ENCODE data around the gene SPAG4.

SPAG4 gene, protein sequence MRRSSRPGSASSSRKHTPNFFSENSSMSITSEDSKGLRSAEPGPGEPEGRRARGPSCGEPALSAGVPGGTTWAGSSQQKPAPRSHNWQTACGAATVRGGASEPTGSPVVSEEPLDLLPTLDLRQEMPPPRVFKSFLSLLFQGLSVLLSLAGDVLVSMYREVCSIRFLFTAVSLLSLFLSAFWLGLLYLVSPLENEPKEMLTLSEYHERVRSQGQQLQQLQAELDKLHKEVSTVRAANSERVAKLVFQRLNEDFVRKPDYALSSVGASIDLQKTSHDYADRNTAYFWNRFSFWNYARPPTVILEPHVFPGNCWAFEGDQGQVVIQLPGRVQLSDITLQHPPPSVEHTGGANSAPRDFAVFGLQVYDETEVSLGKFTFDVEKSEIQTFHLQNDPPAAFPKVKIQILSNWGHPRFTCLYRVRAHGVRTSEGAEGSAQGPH

DNA sequence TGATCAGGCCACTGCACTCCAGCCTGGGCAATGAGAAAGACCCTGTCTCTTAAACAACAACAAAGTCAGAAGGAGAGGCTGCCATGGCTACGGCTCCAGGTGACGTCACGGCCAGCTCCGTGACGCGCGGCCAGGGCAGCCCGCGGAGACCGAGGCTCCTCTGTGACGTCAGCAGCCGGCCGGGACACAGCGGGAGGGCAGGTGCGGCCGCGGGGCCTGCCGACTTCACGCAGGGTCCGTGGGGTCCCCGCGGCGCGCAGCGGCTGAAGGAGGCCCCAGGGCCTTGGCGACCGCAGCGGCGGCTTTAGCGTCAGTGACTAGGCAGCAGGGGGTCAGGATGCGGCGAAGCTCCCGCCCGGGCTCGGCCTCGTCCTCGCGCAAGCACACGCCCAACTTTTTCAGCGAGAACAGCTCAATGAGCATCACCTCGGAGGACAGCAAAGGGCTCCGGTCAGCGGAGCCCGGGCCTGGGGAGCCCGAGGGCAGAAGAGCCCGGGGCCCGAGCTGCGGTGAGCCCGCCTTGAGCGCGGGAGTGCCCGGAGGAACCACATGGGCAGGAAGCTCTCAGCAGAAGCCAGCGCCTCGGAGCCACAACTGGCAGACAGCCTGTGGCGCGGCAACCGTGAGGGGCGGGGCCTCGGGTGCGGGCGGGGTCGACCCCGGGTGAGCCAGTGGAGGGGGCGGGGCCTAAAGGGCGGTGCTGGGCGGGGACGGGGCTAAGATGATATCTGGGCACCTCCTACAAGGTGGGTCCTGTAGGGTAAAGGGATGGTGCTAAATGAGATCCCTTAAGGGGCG, at the start of gene SPAG4:
Gene SPAG4, plus strand, starts transcription at position 163 of the 798 bp plus-strand sequence. Its CDS starts 175 bp downstream, at position 338.
- peak; percentile 97 for FAIRE-seq

DNA sequence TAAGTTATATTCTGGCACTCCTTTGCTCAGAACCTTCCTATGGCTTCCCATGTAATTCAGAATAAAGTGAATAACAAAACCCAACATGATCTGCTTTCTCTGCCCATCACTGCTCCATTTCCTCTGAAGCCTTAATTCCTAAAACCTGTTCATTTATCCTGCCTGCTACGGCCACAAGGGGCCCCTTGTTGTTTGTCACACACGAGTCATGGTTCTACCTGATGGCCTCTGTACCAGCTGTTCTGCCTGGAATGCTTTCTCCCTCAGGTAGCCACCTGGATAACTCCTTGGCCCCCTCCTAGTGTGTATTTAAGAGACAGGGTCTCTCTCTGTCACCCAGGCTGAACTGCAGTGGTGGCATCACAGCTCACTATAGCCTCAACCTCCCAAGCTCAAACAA, 47.0 kb upstream of the SPAG4 start:
- no peak for FAIRE-seq

DNA sequence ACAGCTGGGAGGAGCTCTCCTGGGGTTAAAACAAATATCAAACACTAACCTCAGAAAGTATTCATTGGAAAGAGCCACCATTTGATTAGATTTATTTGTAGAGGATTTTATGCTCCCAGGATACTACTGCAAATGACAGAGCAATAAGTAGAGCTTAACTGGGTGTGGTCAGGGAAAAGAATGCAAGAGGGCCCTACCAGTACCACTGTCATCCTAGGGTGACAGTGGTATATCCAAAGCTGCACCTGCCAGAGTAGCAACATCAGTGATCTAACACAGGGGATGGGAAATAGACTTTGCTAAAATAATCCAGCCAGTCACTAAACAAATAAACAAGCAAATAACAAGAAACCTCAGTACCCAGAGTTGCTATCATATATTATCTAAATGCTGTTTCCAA, 44.1 kb upstream of the SPAG4 start:
- no peak for FAIRE-seq

DNA sequence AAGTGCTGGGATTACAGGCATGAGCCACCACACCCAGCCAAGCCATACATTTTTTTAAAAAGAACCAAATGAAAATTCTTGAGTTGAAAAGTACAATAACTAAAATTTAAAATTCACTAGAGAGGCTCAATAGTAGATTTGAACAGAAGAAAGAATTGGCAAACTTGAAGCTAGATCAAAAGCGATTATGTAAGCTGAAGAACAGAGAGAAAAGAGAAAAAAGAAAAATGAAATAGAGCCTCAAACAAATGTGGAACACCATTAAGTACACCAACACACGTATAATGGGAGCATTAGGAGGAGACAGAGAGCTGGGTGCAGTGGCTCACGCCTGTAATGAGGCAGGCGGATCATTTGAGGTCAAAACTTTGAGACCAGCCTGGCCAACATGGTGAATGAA, 42.8 kb upstream of the SPAG4 start:
- no peak for FAIRE-seq

DNA sequence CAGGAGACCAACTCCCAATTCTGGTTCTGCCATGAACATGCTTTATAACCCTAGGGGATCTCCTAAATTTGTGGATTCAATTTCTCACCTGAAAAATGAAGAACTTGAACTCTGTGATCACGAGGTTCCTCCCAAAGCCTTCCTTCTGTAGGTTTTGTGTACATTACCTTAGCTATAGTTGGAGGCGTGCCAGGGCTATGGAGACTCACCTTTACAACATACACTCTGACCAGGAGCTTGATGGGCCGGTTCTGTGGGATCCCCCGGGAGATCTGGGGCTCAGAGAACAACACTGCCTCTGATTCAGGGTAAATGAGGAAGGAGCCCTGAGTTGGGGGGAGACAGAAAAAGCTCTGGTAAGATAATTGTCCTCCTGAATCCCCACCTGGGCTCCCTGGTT, 39.7 kb upstream of the SPAG4 start:
- no peak for FAIRE-seq

- no peak for FAIRE-seq
Observed at GRCh38 chr20:35576816-35577215, 38.8 kb upstream of the SPAG4 start.

- no peak for FAIRE-seq
Observed at GRCh38 chr20:35578469-35578868, 37.2 kb upstream of the SPAG4 start.

GRCh38 chr20:35579196-35579595, 36.4 kb upstream of the SPAG4 start:
- no peak for FAIRE-seq

- FAIRE-seq = no peak
Observed at GRCh38 chr20:35582131-35582530, 33.5 kb upstream of the SPAG4 start.

DNA sequence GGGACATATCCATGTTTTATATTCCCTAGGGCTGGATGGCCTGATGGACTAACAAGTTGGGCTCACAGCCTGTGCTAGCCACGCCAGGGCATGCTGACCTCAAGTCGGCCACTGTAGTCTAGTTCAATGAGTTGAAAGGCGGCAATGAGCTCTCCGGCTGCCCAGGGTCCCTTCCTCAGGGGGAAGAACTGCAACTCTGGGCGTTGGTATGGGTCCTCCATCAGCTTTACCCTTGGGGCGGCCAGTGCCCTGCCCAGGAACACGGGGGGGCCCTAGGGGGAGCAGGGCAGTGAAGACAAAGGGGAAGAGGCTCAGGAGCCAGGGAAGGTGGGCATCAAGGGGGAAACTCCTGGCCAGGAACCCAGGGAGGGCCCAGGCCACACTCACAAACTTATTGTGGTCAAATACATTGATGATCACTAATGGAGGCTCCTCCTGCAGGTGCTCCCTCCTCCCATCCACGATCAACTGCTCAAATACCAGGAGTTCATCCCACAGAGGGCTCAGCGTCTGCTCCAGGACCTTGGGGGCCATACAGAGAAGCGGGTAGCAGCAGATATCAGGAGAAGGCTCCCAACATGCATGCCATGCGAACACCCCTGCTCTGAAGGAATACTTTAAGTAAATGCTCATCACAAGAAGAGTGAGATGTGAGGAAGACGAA, 32.8 kb upstream of the SPAG4 start:
- FAIRE-seq = no peak

DNA sequence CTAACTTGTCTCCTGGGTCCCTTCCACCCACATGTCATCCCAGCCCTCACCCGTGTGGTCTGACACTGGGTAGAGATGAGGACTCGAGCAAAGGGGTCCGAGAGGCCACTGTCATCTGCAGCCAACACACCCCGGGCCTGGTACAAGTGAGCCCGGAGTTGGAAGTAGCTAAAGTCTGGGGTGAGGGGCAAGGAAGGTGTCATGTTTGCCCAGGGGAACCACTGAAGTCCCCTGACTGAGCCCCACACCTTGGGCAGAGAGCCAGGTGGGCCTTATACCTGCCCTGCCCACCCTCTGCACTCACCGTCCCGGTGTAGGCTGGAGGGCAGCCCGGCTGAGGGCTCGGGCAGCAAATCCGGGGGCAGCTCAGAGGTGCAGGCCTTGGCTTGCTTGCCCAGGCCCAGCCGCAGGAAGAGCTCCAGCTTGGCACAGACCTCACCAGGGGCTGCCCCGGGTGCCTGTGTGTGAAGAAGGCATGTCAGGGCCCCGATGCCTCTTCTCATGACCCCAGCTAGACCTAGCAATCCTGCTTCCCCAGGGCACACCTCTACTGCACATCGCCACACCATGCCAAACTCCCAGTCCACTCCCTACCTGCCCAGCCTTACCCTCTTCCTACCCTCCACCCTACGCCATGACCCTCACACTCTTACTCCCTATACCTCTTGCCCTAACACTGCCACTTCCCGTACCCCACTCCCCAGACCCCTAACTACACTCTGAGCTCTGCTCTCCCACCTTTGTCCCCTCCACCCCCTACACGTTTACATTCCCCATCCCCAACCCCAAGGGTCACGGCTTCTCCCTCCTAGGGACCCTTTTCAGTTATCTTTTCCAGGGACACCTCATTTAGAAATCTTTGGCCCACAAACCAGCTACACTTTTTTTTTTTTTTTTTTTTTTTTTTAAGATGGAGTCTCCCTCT, 31.7 kb upstream of the SPAG4 start:
- FAIRE-seq = no peak

GRCh38 chr20:35586751-35587425, 28.7 kb upstream of the SPAG4 start:
- no peak for FAIRE-seq

GRCh38 chr20:35587436-35587835, 28.2 kb upstream of the SPAG4 start:
- no peak for FAIRE-seq

DNA sequence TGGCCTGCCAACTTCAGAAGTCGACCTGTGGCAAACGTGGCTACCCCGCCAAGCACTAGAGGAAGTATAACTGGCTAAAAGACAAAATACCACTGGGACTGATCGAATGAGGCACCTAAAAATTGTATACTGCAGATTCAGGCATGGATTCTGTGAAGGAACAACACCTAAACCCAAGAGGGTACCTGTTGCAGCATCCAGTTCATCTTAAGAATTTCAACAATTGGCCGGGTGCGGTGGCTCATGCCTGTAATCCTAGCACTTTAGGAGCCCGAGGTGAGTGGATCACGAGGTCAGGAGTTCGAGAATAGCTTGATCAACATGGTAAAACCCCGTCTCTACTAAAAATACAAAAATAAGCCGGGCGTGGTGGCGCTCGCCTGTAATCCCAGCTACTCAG, 27.2 kb upstream of the SPAG4 start:
- no peak for FAIRE-seq

- FAIRE-seq = no peak
Observed at GRCh38 chr20:35592339-35592974, 23.2 kb upstream of the SPAG4 start.

- FAIRE-seq = no peak
Observed at GRCh38 chr20:35595456-35595855, 20.2 kb upstream of the SPAG4 start.

DNA sequence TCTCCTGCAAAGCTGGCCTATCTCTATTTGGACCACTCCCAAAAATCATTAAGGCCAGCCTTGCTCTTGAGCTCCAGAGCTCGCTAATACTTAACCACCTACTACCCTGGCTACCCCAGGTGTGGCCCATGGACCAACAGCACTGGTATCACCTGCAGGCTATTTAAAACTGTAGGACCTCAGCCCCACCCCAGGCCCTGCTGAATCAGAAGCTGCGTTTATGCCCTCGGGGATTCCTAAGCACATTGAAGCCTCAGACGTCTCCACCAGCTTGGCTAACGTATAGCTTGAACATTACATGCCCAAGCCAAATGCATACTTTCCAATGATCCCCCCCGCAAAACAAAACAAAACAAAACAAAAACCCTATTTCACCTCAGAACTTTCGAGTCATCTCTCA, 19.7 kb upstream of the SPAG4 start:
- FAIRE-seq = no peak

DNA sequence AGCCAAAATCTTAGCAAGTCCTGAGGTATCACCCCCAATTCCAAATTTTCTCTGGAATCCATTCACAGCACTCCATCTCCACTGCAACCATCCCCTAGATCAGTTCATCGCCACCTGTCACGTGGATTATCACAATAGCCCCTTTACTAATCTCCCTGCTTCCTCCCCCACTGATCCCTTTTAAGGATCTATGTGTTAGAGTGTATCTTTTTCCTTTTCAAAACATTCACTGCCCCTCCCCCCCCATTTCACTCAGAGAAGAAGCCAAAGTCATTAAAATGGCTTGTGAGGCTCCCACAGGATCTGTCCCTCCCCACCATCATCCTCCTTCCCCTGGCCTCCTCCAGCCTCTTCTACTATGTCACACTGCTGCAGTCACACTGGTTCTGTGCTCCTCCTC, 18.4 kb upstream of the SPAG4 start:
- no peak for FAIRE-seq

DNA sequence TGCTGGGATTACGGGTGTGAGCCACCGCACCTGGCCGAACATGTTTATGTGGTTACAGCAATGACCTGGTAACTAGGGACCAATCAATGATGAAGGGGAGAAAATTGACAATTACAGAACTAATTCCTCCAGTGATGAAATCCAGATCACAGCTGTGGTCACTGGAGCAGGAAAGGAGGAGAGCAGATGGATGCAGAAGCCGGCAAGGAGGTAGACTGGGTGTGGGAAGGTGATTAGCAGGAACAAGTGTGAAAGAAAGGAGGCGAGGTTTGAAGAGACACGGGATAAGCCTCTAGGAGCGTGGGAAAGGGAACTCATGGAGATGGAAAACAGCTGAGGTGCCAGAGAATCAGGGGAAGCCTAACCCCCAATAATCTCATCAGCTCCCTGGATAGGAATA, 17.2 kb upstream of the SPAG4 start:
- FAIRE-seq = no peak

GRCh38 chr20:35598899-35599775, 16.5 kb upstream of the SPAG4 start:
- FAIRE-seq = no peak
